Measurements from ENCODE around the gene IFT27.

Gene IFT27, protein sequence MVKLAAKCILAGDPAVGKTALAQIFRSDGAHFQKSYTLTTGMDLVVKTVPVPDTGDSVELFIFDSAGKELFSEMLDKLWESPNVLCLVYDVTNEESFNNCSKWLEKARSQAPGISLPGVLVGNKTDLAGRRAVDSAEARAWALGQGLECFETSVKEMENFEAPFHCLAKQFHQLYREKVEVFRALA

DNA sequence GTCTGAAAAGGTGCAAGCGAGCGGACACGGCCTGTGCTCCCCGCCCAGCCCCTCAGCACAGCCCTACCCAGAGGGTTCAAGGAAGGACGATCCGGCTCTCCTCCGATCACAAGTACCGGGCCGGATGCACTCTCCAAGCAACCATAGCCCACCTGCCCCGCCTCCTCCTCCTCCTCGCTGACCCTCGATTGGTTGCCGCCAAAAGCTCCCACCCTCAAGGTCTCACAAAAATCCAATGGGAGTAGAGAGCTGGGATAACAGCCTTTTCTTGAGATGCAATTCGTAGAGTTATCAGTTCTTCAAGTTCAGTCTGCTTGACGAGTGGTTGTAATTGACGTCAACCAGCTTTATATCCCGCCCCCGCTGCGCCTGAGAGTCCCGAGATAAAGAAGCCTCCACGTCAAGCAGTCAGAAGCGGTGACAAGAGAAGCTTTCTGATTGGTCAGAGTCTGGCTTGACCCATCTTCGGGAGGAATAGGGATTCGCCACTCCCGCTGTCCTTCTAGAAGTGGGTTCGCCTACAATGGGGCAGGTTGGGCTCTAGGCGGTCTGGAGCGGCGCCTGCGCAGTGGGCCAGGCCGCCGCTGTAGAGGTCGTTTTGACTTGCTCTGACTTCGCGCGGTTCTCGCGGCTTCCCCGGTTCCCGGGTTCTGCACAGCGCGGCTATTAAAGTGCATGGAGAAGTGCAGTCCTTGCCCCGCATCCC, at the start of gene IFT27:
TSS of gene IFT27 (minus strand) at position 156 of the 706 bp plus-strand sequence. CDS start 412 bp downstream, outside the sequence.
- peak within 1 kb of the TSS; percentile 72 for H3K4me2 ChIP-seq (ENCODE audit: low read length)
- H3K27me3 ChIP-seq (ENCODE audit: control insufficient read depth, low read length): no peaks in the 10 kb centered on the region
- H3F3A ChIP-seq (ENCODE audit: control insufficient read depth, insufficient read depth): no peaks in the 10 kb centered on the region
- peaks cover 16% of the 10 kb centered on the region for H3K4me1 ChIP-seq (ENCODE audit: control insufficient read depth, low read length)
- peak within 1 kb of the TSS; percentile 85 for H3K4me3 ChIP-seq (ENCODE audit: low read length)
- no peak within 1 kb of the TSS for H3K27ac ChIP-seq (ENCODE audit: low read depth, low read length)
- H3K79me2 ChIP-seq (ENCODE audit: control insufficient read depth, low read length): peaks cover 9% of the 10 kb centered on the region
- TF ChIP-seq EZH2phosphoT487 (IDR thresholded peaks at IDR 0.05; ENCODE audit: borderline replicate concordance, low read length) (no peak), CTCF (IDR thresholded peaks at IDR 0.05; ENCODE audit: low read depth, low read length, poor library complexity, severe bottlenecking) (no peak)
- H3K9me3 ChIP-seq (ENCODE audit: control insufficient read depth, insufficient read depth, low read length): no peaks in the 10 kb centered on the region
- no peaks in the 10 kb centered on the region for H3K9me2 ChIP-seq (replicated peaks; ENCODE audit: control insufficient read depth, low read length)
- H3K36me3 ChIP-seq (ENCODE audit: control insufficient read depth, low read length): no peaks in the 10 kb centered on the region
- H4K20me1 ChIP-seq (ENCODE audit: control insufficient read depth, insufficient read depth, low read depth, low read length): no peaks in the 10 kb centered on the region

- H3K4me3 ChIP-seq (ENCODE audit: low read length): no peak overlapping the region
- no peaks in the 10 kb centered on the region for H4K20me1 ChIP-seq (ENCODE audit: control insufficient read depth, insufficient read depth, low read depth, low read length)
- H3F3A ChIP-seq (ENCODE audit: control insufficient read depth, insufficient read depth): no peaks in the 10 kb centered on the region
- no peaks in the 10 kb centered on the region for H3K79me2 ChIP-seq (ENCODE audit: control insufficient read depth, low read length)
- no peaks in the 10 kb centered on the region for H3K9me3 ChIP-seq (ENCODE audit: control insufficient read depth, insufficient read depth, low read length)
- TF ChIP-seq EZH2phosphoT487 (IDR thresholded peaks at IDR 0.05; ENCODE audit: borderline replicate concordance, low read length): no peak
- no peaks in the 10 kb centered on the region for H3K9me2 ChIP-seq (replicated peaks; ENCODE audit: control insufficient read depth, low read length)
- peaks cover 6% of the 10 kb centered on the region for H3K4me1 ChIP-seq (ENCODE audit: control insufficient read depth, low read length)
- H3K27ac ChIP-seq (ENCODE audit: low read depth, low read length): no peak overlapping the region
- H3K36me3 ChIP-seq (ENCODE audit: control insufficient read depth, low read length): no peaks in the 10 kb centered on the region
- H3K4me2 ChIP-seq (ENCODE audit: low read length): no peak overlapping the region
- no peaks in the 10 kb centered on the region for H3K27me3 ChIP-seq (ENCODE audit: control insufficient read depth, low read length)
These were observed 48.7 kb upstream of the IFT27 start for GRCh38 chr22:36824655-36825054.

GRCh38 chr22:36823186-36823839, 47.4 kb upstream of the IFT27 start:
- Histone ChIP-seq H3F3A (ENCODE audit: control insufficient read depth, insufficient read depth) (no peaks in the 10 kb centered on the region), H3K9me2 (replicated peaks; ENCODE audit: control insufficient read depth, low read length) (no peaks in the 10 kb centered on the region), H3K4me3 (ENCODE audit: low read length) (no peak overlapping the region), H3K9me3 (ENCODE audit: control insufficient read depth, insufficient read depth, low read length) (no peaks in the 10 kb centered on the region), H3K4me1 (ENCODE audit: control insufficient read depth, low read length) (peaks cover 6% of the 10 kb centered on the region), H3K27me3 (ENCODE audit: control insufficient read depth, low read length) (no peaks in the 10 kb centered on the region; the same call in 1 of the 2 replicates), H3K27ac (ENCODE audit: low read depth, low read length) (no peak overlapping the region), H3K79me2 (ENCODE audit: control insufficient read depth, low read length) (no peaks in the 10 kb centered on the region), H4K20me1 (ENCODE audit: control insufficient read depth, insufficient read depth, low read depth, low read length) (no peaks in the 10 kb centered on the region), H3K4me2 (ENCODE audit: low read length) (no peak overlapping the region), H3K36me3 (ENCODE audit: control insufficient read depth, low read length) (no peaks in the 10 kb centered on the region)
- no peak for TF ChIP-seq EZH2phosphoT487 (IDR thresholded peaks at IDR 0.05; ENCODE audit: borderline replicate concordance, low read length)
- no peak for TF ChIP-seq CTCF (IDR thresholded peaks at IDR 0.05; ENCODE audit: low read depth, low read length, poor library complexity, severe bottlenecking)

Data from DOHH2 (cell line).